ENCODE results near the gene SLC29A3.

The SLC29A3 gene

GRCh38 chr10:71409516-71410104 is 90.6 kb downstream of the SLC29A3 start:
- peaks cover 13% of the 10 kb centered on the region; the same call in 1 of the 2 replicates for H3K9me3 ChIP-seq (ENCODE audit: insufficient read depth, low read length)
- H3K27me3 ChIP-seq (ENCODE audit: insufficient read depth, insufficient read length) = no peaks in the 10 kb centered on the region
- no peak for TF ChIP-seq YY1 (IDR thresholded peaks at IDR 0.05; ENCODE audit: insufficient read depth, insufficient read length)
- TF ChIP-seq ZNF274 (IDR thresholded peaks at IDR 0.05; ENCODE audit: low read depth, low read length) = no peak
- no peak for TF ChIP-seq SUZ12 (IDR thresholded peaks at IDR 0.05; ENCODE audit: extremely low read depth, insufficient read depth, insufficient read length)
- H3K4me3 ChIP-seq (ENCODE audit: insufficient read length, low read depth) = no peak overlapping the region
- no peak overlapping the region for H3K9ac ChIP-seq (ENCODE audit: insufficient read length, low read depth)
- no peak for DNase-seq (ENCODE audit: low read depth, low spot score)
- no peaks in the 10 kb centered on the region for H3K36me3 ChIP-seq (ENCODE audit: insufficient read depth, insufficient read length, low read length)
- peaks cover 13% of the 10 kb centered on the region for H3K4me1 ChIP-seq (ENCODE audit: insufficient read depth, insufficient read length)
